HG03439 (cell line): ENCODE data around the gene TAOK1.
"Not testable (repeated sequence)": the region's sequence is repeated elsewhere in the genome, so short reads cannot be mapped to it uniquely, and the experiment has no call there.

Experiments used
- ATAC-seq: cut with Tn5 transposase; IDR thresholded peaks from one replicate; pipeline ENCODE4 v1.9.1; 2021; ENCODE audit warnings: mild to moderate bottlenecking, moderate library complexity; ENCODE audit not compliant: unreplicated experiment

Gene TAOK1

GRCh38 chr17:29389982-29390850, at the start of gene TAOK1:
TSS of gene TAOK1 (plus strand) at chr17:29390363. CDS start at chr17:29451549, 61,186 bp downstream.
- peak; percentile 85 for ATAC-seq

GRCh38 chr17:29341726-29342125, 48.4 kb upstream of the TAOK1 start:
- ATAC-seq: no peak

- no peak for ATAC-seq
These were observed 47.9 kb upstream of the TAOK1 start for GRCh38 chr17:29342158-29342765.

- no peak for ATAC-seq
These were observed 45.8 kb upstream of the TAOK1 start for GRCh38 chr17:29344201-29344856.

- no peak for ATAC-seq
These were observed 45.1 kb upstream of the TAOK1 start for GRCh38 chr17:29345066-29345465.

- not testable (repeated sequence) for ATAC-seq
These were observed 44.7 kb upstream of the TAOK1 start for GRCh38 chr17:29345470-29345869.

GRCh38 chr17:29346462-29346861, 43.7 kb upstream of the TAOK1 start:
- ATAC-seq: no peak

GRCh38 chr17:29347831-29348629, 42.1 kb upstream of the TAOK1 start:
- ATAC-seq: no peak

GRCh38 chr17:29349409-29349808, 40.8 kb upstream of the TAOK1 start:
- ATAC-seq: no peak

- no peak for ATAC-seq
These were observed 38.0 kb upstream of the TAOK1 start for GRCh38 chr17:29352146-29352545.

GRCh38 chr17:29357232-29357631, 32.9 kb upstream of the TAOK1 start:
- no peak for ATAC-seq

GRCh38 chr17:29357821-29358232, 32.3 kb upstream of the TAOK1 start:
- ATAC-seq: no peak

- no peak for ATAC-seq
These were observed 31.7 kb upstream of the TAOK1 start for GRCh38 chr17:29358416-29358815.

- ATAC-seq: no peak
These were observed 30.4 kb upstream of the TAOK1 start for GRCh38 chr17:29359777-29360176.

GRCh38 chr17:29363716-29364115, 26.4 kb upstream of the TAOK1 start:
- no peak for ATAC-seq

GRCh38 chr17:29364691-29365090, 25.5 kb upstream of the TAOK1 start:
- ATAC-seq: no peak

- ATAC-seq: no peak
These were observed 22.0 kb upstream of the TAOK1 start for GRCh38 chr17:29368161-29368560.

- no peak for ATAC-seq
These were observed 21.2 kb upstream of the TAOK1 start for GRCh38 chr17:29368926-29369325.

- ATAC-seq: no peak
These were observed 20.1 kb upstream of the TAOK1 start for GRCh38 chr17:29369831-29370735.
